Activated CD4-positive, alpha-beta memory T cell treated with anti-CD3 and anti-CD28 coated beads for 36 hours (primary cell): ENCODE data around the gene CHTF8. TPM values are rescaled to one million over a fixed set of nuclear protein-coding genes. Genes with fewer than 3 reads are reported as not detected.
"Not testable (repeated sequence)": the region's sequence is repeated elsewhere in the genome, so short reads cannot be mapped to it uniquely, and the experiment has no call there.

ENCODE experiments used
- CTCF ChIA-PET: fragments of 350-600 bp; sonication (Branson Sonifier 250); formaldehyde crosslinking; loops from one replicate; lab custom pipeline; 2021; ENCODE audit warnings: antibody characterized with exemption, inconsistent platforms; lab: Charles Lee
- POLR2A ChIA-PET: fragments of 350-600 bp; sonication (Branson Sonifier 250); formaldehyde crosslinking; loops from one replicate; lab custom pipeline; 2021; ENCODE audit warnings: antibody characterized with exemption; lab: Charles Lee
- DNase-seq: peaks from one replicate; pipeline ENCODE4 v3.0.0-alpha.2; 2020
- H3K27ac Mint-ChIP-seq: one replicate; pipeline ENCODE4 v1.8.0; 2021; ENCODE audit warnings: mixed read lengths
- H3K27me3 Mint-ChIP-seq: one replicate; pipeline ENCODE4 v1.8.0; 2021; ENCODE audit warnings: mixed read lengths
- H3K36me3 Mint-ChIP-seq: one replicate; pipeline ENCODE4 v1.8.0; 2021; ENCODE audit warnings: mixed read lengths
- H3K4me1 Mint-ChIP-seq: one replicate; pipeline ENCODE4 v1.8.0; 2021; ENCODE audit warnings: low read depth, mixed read lengths
- H3K4me3 Mint-ChIP-seq: one replicate; pipeline ENCODE4 v1.8.0; 2021; ENCODE audit warnings: mild to moderate bottlenecking, mixed read lengths
- H3K9me3 Mint-ChIP-seq: one replicate; pipeline ENCODE4 v1.8.0; 2021; ENCODE audit warnings: mixed read lengths
- intact Hi-C: fragments of 100-400 bp; cut with micrococcal nuclease; formaldehyde crosslinking; loops from one replicate; pipeline ENCODE4 v1.15.1; 2023
- total RNA-seq, 2 experiments: library from RNA; stranded (reverse); gene quantifications; one replicate each; pipeline ENCODE4 v1.2.3, GENCODE V29; 2021

Gene CHTF8
- total RNA-seq, 2 experiments from 2014 or later: 120 to 132 TPM

GRCh38 chr16:69133373-69133954, 1.1 kb upstream of the CHTF8 start:
- Mint-ChIP-seq H3K4me1 (peaks cover 61% of the 10 kb centered on the region), H3K4me3 (peak overlapping the region; percentile 97), H3K27me3 (no peaks in the 10 kb centered on the region), H3K36me3 (peaks cover 28% of the 10 kb centered on the region), H3K27ac (peak overlapping the region; percentile 89), H3K9me3 (no peaks in the 10 kb centered on the region)
- POLR2A ChIA-PET: interaction anchor here (0.6 to 4.3 kb wide), 8 partner anchors 33 to 431 kb away, joined by 3 to 31 read pairs (median 4); partner anchors contain the start of gene SNTB2
- no peak for DNase-seq
- intact Hi-C loops: loop anchor here (2.0 to 5.0 kb wide), 2 partner anchors 287 to 606 kb away; no protein-coding TSS in a partner anchor
- CTCF ChIA-PET: interaction anchor here (0.6 to 4.0 kb wide), 5 partner anchors 9 to 286 kb away, joined by 3 to 22 read pairs (median 3); no protein-coding TSS in a partner anchor

- intact Hi-C loops: loop anchor here (2.0 to 5.0 kb wide), 2 partner anchors 285 to 605 kb away; no protein-coding TSS in a partner anchor
- Mint-ChIP-seq H3K9me3 (no peaks in the 10 kb centered on the region), H3K27ac (peak overlapping the region; percentile 91), H3K4me1 (peaks cover 62% of the 10 kb centered on the region), H3K27me3 (no peaks in the 10 kb centered on the region), H3K36me3 (peaks cover 25% of the 10 kb centered on the region), H3K4me3 (peak overlapping the region; percentile 97)
- ChIA-PET POLR2A (interaction anchor here (1.0 to 4.3 kb wide), 3 partner anchors 35 to 180 kb away, joined by 3 to 31 read pairs (median 8); partner anchors contain the start of gene SNTB2), CTCF (interaction anchor here (4.0 kb wide), 1 partner anchor 8 kb away, joined by 22 read pairs; no protein-coding TSS in a partner anchor)
- DNase-seq: peak; percentile 86
These were observed 457 bp downstream of the CHTF8 start for GRCh38 chr16:69131839-69132423.

- Mint-ChIP-seq H3K4me3 (peak overlapping the region; percentile 97), H3K36me3 (peaks cover 22% of the 10 kb centered on the region), H3K4me1 (peaks cover 62% of the 10 kb centered on the region), H3K27ac (peak overlapping the region; percentile 91), H3K27me3 (no peaks in the 10 kb centered on the region), H3K9me3 (no peaks in the 10 kb centered on the region)
- ChIA-PET CTCF (no interaction called here), POLR2A (interaction anchor here (4.3 kb wide), 1 partner anchor 35 kb away, joined by 31 read pairs; no protein-coding TSS in a partner anchor)
- intact Hi-C loops: loop anchor here (5.0 kb wide), 1 partner anchor 604 kb away; no protein-coding TSS in a partner anchor
- DNase-seq: peak; percentile 17
These were observed 1.1 kb downstream of the CHTF8 start for GRCh38 chr16:69131167-69131838.

GRCh38 chr16:69130461-69130860, 1.9 kb downstream of the CHTF8 start:
- ChIA-PET POLR2A (interaction anchor here (0.7 to 4.3 kb wide), 2 partner anchors 36 to 819 kb away, joined by 3 to 31 read pairs; partner anchors contain the start of genes PRMT7 and SLC7A6OS), CTCF (interaction anchor here (1.5 to 1.6 kb wide), 2 partner anchors 17 to 610 kb away, joined by 5 to 11 read pairs; no protein-coding TSS in a partner anchor)
- peaks cover 62% of the 10 kb centered on the region for H3K4me1 Mint-ChIP-seq
- intact Hi-C loops: loop anchor here (5.0 kb wide), 1 partner anchor 603 kb away; no protein-coding TSS in a partner anchor
- H3K9me3 Mint-ChIP-seq: no peaks in the 10 kb centered on the region
- DNase-seq: no peak
- H3K36me3 Mint-ChIP-seq: peaks cover 21% of the 10 kb centered on the region
- no peaks in the 10 kb centered on the region for H3K27me3 Mint-ChIP-seq
- H3K27ac Mint-ChIP-seq: peak overlapping the region; percentile 91
- peak overlapping the region; percentile 97 for H3K4me3 Mint-ChIP-seq

- H3K4me3 Mint-ChIP-seq: no peak overlapping the region
- peaks cover 47% of the 10 kb centered on the region for H3K4me1 Mint-ChIP-seq
- ChIA-PET POLR2A (no interaction called here), CTCF (interaction anchor here (0.6 to 1.2 kb wide), 3 partner anchors 22 to 172 kb away, joined by 3 to 4 read pairs (median 4); no protein-coding TSS in a partner anchor)
- no peak overlapping the region for H3K27ac Mint-ChIP-seq
- intact Hi-C loops: loop anchor here (10.0 kb wide), 1 partner anchor 423 kb away; no protein-coding TSS in a partner anchor
- H3K36me3 Mint-ChIP-seq: peaks cover 10% of the 10 kb centered on the region
- DNase-seq: no peak
- no peaks in the 10 kb centered on the region for H3K9me3 Mint-ChIP-seq
- H3K27me3 Mint-ChIP-seq: no peaks in the 10 kb centered on the region
These were observed 4.3 kb downstream of the CHTF8 start for GRCh38 chr16:69127966-69128510.

- H3K27me3 Mint-ChIP-seq, H3K4me3 Mint-ChIP-seq, H3K27ac Mint-ChIP-seq, H3K9me3 Mint-ChIP-seq, DNase-seq, POLR2A ChIA-PET: not testable (repeated sequence)
- CTCF ChIA-PET: interaction anchor here (2.3 kb wide), 1 partner anchor 40 kb away, joined by 5 read pairs; no protein-coding TSS in a partner anchor
- Mint-ChIP-seq H3K4me1 (peaks cover 47% of the 10 kb centered on the region), H3K36me3 (peaks cover 11% of the 10 kb centered on the region)
- intact Hi-C loops: loop anchor here (10.0 kb wide), 1 partner anchor 422 kb away; no protein-coding TSS in a partner anchor
These were observed 5.6 kb downstream of the CHTF8 start for GRCh38 chr16:69126801-69127200.

- Mint-ChIP-seq H3K9me3 (no peaks in the 10 kb centered on the region), H3K27ac (no peak overlapping the region), H3K4me1 (peaks cover 43% of the 10 kb centered on the region), H3K4me3 (no peak overlapping the region), H3K36me3 (peaks cover 13% of the 10 kb centered on the region), H3K27me3 (no peaks in the 10 kb centered on the region)
- ChIA-PET CTCF (interaction anchor here (2.3 to 6.2 kb wide), 2 partner anchors 13 to 41 kb away, joined by 5 to 91 read pairs; no protein-coding TSS in a partner anchor), POLR2A (no interaction called here)
- intact Hi-C loops: loop anchor here (10.0 kb wide), 1 partner anchor 421 kb away; no protein-coding TSS in a partner anchor
- no peak for DNase-seq
These were observed 6.2 kb downstream of the CHTF8 start for GRCh38 chr16:69126221-69126620.

GRCh38 chr16:69124961-69125360, 7.4 kb downstream of the CHTF8 start:
- H3K27ac Mint-ChIP-seq, POLR2A ChIA-PET, H3K4me3 Mint-ChIP-seq, H3K9me3 Mint-ChIP-seq, DNase-seq, H3K27me3 Mint-ChIP-seq: not testable (repeated sequence)
- H3K4me1 Mint-ChIP-seq: peaks cover 32% of the 10 kb centered on the region
- intact Hi-C loops: loop anchor here (1.0 to 10.0 kb wide), 2 partner anchors 278 to 420 kb away; no protein-coding TSS in a partner anchor
- CTCF ChIA-PET: interaction anchor here (0.8 to 6.2 kb wide), 15 partner anchors 9 to 604 kb away, joined by 3 to 91 read pairs (median 7); partner anchors contain the start of genes CHTF8 and UTP4
- H3K36me3 Mint-ChIP-seq: peaks cover 25% of the 10 kb centered on the region

- H3K4me3 Mint-ChIP-seq, H3K27ac Mint-ChIP-seq, H3K27me3 Mint-ChIP-seq, POLR2A ChIA-PET, H3K9me3 Mint-ChIP-seq, DNase-seq: not testable (repeated sequence)
- peaks cover 27% of the 10 kb centered on the region for H3K36me3 Mint-ChIP-seq
- intact Hi-C loops: loop anchor here (1.0 to 10.0 kb wide), 2 partner anchors 277 to 420 kb away; no protein-coding TSS in a partner anchor
- peaks cover 27% of the 10 kb centered on the region for H3K4me1 Mint-ChIP-seq
- CTCF ChIA-PET: interaction anchor here (0.6 to 6.2 kb wide), 33 partner anchors 9 to 1232 kb away, joined by 3 to 91 read pairs (median 4); partner anchors contain the start of genes CHTF8, HAS3 and UTP4
These were observed 8.0 kb downstream of the CHTF8 start for GRCh38 chr16:69124406-69124805.

- Mint-ChIP-seq H3K27me3 (no peaks in the 10 kb centered on the region), H3K9me3 (no peaks in the 10 kb centered on the region), H3K36me3 (peaks cover 28% of the 10 kb centered on the region), H3K4me3 (no peak overlapping the region), H3K27ac (no peak overlapping the region), H3K4me1 (peaks cover 26% of the 10 kb centered on the region)
- DNase-seq: peak; percentile 57
- intact Hi-C loops: loop anchor here (1.0 to 10.0 kb wide), 2 partner anchors 277 to 419 kb away; no protein-coding TSS in a partner anchor
- ChIA-PET POLR2A (no interaction called here), CTCF (interaction anchor here (0.6 to 6.2 kb wide), 32 partner anchors 10 to 1232 kb away, joined by 3 to 91 read pairs (median 4); partner anchors contain the start of genes CHTF8, HAS3, UTP4 and ZFP90)
These were observed 8.5 kb downstream of the CHTF8 start for GRCh38 chr16:69123910-69124309.
